Measurements from ENCODE around the gene OR2T5. TPM values are rescaled to one million over a fixed set of nuclear protein-coding genes. Genes with fewer than 3 reads are reported as not detected.
"Not testable (repeated sequence)": the region's sequence is repeated elsewhere in the genome, so short reads cannot be mapped to it uniquely, and the experiment has no call there.

The OR2T5 gene
- polyA plus RNA-seq, 1 donor from 2014 or later, result not detected

DNA sequence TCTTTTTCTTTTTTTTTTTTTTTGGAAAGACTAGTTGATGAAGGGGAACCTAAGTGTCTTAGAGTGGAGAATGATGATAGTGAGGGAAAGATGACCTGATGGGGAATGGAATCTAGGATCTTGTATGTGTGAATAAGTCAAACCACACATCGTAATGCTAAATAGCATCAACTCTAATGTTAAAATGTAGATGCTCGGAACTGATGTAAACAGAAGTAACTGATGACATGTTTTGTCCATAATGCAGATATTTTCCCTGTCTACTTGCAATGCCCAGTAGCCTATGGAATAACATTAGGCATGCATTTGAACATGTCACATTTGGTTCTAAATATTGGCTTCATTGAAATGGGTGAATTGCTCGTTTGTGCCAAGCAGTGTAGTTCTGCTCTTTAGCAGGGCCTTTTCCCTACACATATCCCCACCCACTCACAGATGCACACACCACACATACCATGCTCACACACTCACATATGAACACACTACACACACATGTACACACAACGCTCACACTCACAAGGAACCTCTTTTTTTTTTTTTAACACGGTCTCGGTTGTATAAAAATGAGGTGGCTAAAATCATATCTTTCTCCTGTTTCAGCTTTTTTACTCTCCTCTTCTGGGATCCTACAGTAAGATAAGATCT is 38.4 kb upstream of the OR2T5 start:
- H3K27ac ChIP-seq (ENCODE audit: low read length); H3K4me2 ChIP-seq (ENCODE audit: low read length); H3K9me2 ChIP-seq (ENCODE audit: insufficient read depth, low read length); H3K4me3 ChIP-seq (ENCODE audit: low read length); H3F3A ChIP-seq (ENCODE audit: insufficient read depth, low read length, poor library complexity, severe bottlenecking); H2AFZ ChIP-seq (ENCODE audit: low read depth, low read length); H3K79me2 ChIP-seq (replicated peaks; ENCODE audit: insufficient read depth, low read length); H3K27me3 ChIP-seq (ENCODE audit: insufficient read depth, low read depth, low read length); H3K9me3 ChIP-seq (ENCODE audit: low read length); H3K9ac ChIP-seq (ENCODE audit: low read length); H4K20me1 ChIP-seq (ENCODE audit: insufficient read depth); H3K36me3 ChIP-seq (ENCODE audit: insufficient read depth, low read length): not testable (repeated sequence)

DNA sequence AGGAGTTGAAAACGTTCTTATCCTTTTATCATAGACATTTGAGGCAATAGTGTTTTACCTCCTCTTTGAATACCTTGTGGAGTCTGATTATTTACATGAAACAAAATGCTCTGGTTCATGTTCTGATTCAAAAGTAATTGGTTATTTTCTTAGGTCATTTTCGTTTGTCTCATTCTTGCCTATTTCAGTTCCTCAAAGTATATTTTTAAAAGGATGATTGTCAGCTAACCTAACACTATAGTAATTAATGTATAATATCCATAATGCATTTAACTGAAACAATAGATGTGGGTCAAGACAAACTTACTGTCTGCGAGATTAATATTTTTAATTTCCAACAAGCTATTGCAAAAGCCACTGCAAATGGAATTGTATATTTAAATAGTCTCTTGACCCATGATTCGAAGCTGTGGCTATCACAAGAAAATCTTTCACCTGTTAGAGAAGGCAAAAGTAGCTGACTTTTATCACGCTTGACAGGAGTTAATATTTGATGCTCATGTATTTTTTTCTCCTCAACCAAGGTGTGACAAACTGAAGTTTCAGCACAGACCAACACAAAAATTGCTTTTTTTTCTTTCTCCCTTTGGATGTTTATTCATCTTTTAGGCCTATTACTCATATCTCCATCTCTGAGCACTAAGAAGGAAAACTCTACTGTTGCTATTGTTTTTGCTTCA is 37.8 kb upstream of the OR2T5 start:
- not testable (repeated sequence) for H3K4me2 ChIP-seq (ENCODE audit: low read length); H4K20me1 ChIP-seq (ENCODE audit: insufficient read depth); H3K27me3 ChIP-seq (ENCODE audit: insufficient read depth, low read depth, low read length); H2AFZ ChIP-seq (ENCODE audit: low read depth, low read length); H3K27ac ChIP-seq (ENCODE audit: low read length); H3K9me2 ChIP-seq (ENCODE audit: insufficient read depth, low read length); H3F3A ChIP-seq (ENCODE audit: insufficient read depth, low read length, poor library complexity, severe bottlenecking); H3K9me3 ChIP-seq (ENCODE audit: low read length); H3K9ac ChIP-seq (ENCODE audit: low read length); H3K36me3 ChIP-seq (ENCODE audit: insufficient read depth, low read length); H3K79me2 ChIP-seq (replicated peaks; ENCODE audit: insufficient read depth, low read length); H3K4me3 ChIP-seq (ENCODE audit: low read length)

DNA sequence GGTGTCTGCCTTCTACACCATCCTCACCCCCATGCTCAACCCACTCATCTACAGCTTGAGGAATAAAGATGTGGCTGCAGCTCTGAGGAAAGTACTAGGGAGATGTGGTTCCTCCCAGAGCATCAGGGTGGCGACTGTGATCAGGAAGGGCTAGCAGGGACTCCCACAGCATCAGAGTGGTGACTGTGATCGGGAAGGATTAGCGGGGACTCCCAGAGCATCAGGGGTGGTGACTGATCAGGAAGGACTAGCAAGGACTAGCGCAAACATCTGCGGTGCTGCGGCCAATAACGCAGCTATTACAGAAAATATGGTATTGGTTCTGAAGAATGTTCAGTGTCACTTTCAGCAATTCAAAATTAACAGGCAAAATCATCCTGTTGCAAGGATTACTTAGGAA is 34.8 kb upstream of the OR2T5 start:
- not testable (repeated sequence) for H3K27ac ChIP-seq (ENCODE audit: low read length); H4K20me1 ChIP-seq (ENCODE audit: insufficient read depth); H3K27me3 ChIP-seq (ENCODE audit: insufficient read depth, low read depth, low read length); H3K9me2 ChIP-seq (ENCODE audit: insufficient read depth, low read length); H3K4me2 ChIP-seq (ENCODE audit: low read length); H3F3A ChIP-seq (ENCODE audit: insufficient read depth, low read length, poor library complexity, severe bottlenecking); H2AFZ ChIP-seq (ENCODE audit: low read depth, low read length); H3K79me2 ChIP-seq (replicated peaks; ENCODE audit: insufficient read depth, low read length); H3K36me3 ChIP-seq (ENCODE audit: insufficient read depth, low read length); H3K9me3 ChIP-seq (ENCODE audit: low read length); H3K4me3 ChIP-seq (ENCODE audit: low read length); H3K9ac ChIP-seq (ENCODE audit: low read length)

DNA sequence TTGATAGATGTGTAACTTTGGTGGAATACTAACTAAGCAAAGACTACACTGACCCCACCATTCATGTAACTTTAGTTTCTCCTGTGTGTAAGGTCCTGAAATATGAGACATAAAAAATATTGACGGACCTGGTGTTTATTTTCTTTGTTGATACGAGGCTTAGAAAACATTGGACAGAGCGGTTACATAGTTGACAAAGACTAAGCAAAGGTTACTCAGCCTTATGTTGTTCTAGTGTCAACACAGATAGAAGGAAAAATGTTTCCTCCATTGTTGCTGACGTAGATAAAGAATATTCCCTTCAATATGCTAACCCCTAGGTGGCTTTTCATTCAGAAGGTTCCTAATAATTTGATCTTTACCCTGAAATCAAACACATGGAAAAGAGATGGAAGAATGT is 33.3 kb upstream of the OR2T5 start:
- not testable (repeated sequence) for H3K9ac ChIP-seq (ENCODE audit: low read length); H4K20me1 ChIP-seq (ENCODE audit: insufficient read depth); H2AFZ ChIP-seq (ENCODE audit: low read depth, low read length); H3K79me2 ChIP-seq (replicated peaks; ENCODE audit: insufficient read depth, low read length); H3K27me3 ChIP-seq (ENCODE audit: insufficient read depth, low read depth, low read length); H3K27ac ChIP-seq (ENCODE audit: low read length); H3K4me3 ChIP-seq (ENCODE audit: low read length); H3K9me2 ChIP-seq (ENCODE audit: insufficient read depth, low read length); H3F3A ChIP-seq (ENCODE audit: insufficient read depth, low read length, poor library complexity, severe bottlenecking); H3K4me2 ChIP-seq (ENCODE audit: low read length); H3K9me3 ChIP-seq (ENCODE audit: low read length); H3K36me3 ChIP-seq (ENCODE audit: insufficient read depth, low read length)

DNA sequence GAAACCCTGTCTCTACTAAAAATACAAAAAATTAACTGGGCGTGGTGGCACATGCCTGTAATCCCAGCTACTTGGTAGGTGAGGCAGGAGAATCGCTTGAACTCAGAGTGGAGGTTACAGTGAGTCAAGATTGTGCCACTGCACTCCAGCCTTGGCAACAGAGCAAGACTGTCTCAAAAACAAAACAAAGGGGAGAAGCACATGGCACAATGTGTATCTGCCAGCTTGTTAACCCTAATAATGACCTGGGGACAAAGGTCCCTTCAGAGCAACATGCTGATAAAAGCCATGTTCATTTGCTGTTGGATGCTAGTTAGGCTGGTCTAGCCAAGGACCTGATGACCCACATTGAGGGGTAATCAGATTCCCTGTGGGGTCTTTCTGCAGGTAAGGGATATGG is 31.8 kb upstream of the OR2T5 start:
- not testable (repeated sequence) for H3F3A ChIP-seq (ENCODE audit: insufficient read depth, low read length, poor library complexity, severe bottlenecking); H2AFZ ChIP-seq (ENCODE audit: low read depth, low read length); H4K20me1 ChIP-seq (ENCODE audit: insufficient read depth); H3K9me2 ChIP-seq (ENCODE audit: insufficient read depth, low read length); H3K9me3 ChIP-seq (ENCODE audit: low read length); H3K27ac ChIP-seq (ENCODE audit: low read length); H3K4me2 ChIP-seq (ENCODE audit: low read length); H3K9ac ChIP-seq (ENCODE audit: low read length); H3K79me2 ChIP-seq (replicated peaks; ENCODE audit: insufficient read depth, low read length); H3K36me3 ChIP-seq (ENCODE audit: insufficient read depth, low read length); H3K27me3 ChIP-seq (ENCODE audit: insufficient read depth, low read depth, low read length); H3K4me3 ChIP-seq (ENCODE audit: low read length)

DNA sequence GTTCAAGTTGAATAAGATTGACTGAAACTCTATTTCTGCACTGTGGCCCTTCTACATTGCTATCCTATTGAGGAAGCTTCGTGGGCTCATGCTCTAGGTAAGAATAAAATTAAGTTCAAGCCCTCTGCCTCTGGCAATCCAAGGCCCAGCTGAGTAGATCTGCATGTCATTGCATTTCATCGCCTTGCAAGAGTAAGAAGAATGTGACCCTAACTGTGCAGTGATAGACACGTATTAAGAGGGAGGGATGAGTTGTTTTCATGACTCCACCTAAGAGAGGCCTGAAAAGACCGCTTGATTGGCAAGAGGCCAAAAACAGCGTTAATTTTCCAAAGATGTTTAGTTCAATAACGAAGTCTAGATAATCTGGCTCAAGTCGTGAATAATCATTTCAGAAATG is 29.3 kb upstream of the OR2T5 start:
- not testable (repeated sequence) for H3K79me2 ChIP-seq (replicated peaks; ENCODE audit: insufficient read depth, low read length); H3K27ac ChIP-seq (ENCODE audit: low read length); H3K9ac ChIP-seq (ENCODE audit: low read length); H3K9me2 ChIP-seq (ENCODE audit: insufficient read depth, low read length); H3K36me3 ChIP-seq (ENCODE audit: insufficient read depth, low read length); H3F3A ChIP-seq (ENCODE audit: insufficient read depth, low read length, poor library complexity, severe bottlenecking); H3K4me2 ChIP-seq (ENCODE audit: low read length); H4K20me1 ChIP-seq (ENCODE audit: insufficient read depth); H3K27me3 ChIP-seq (ENCODE audit: insufficient read depth, low read depth, low read length); H2AFZ ChIP-seq (ENCODE audit: low read depth, low read length); H3K9me3 ChIP-seq (ENCODE audit: low read length); H3K4me3 ChIP-seq (ENCODE audit: low read length)

All from neural cell (in vitro differentiated cells).